ENCODE results near the gene TOM1. TPM values are rescaled to one million over a fixed set of nuclear protein-coding genes. Genes with fewer than 3 reads are reported as not detected.
A peak's percentile ranks its signal among the peaks of the same experiment; 100 is the strongest.

TOM1 gene
- total and polyA plus RNA-seq, 2 of the 13 experiments (the other 11 are each of a cell fraction or from before 2014, with no cell fraction given), result 30.8 to 87.3 TPM

- TF ChIP-seq KIAA2018 (CRISPR knock-in tag; IDR thresholded peaks at IDR 0.05; ENCODE audit: borderline replicate concordance) (no peak), NONO (IDR thresholded peaks at IDR 0.05) (no peak), NONO (CRISPR knock-in tag; conservative IDR thresholded peaks at IDR 0.05) (0 out of 2 replicates have a peak, but pooled peaks have one; percentile 42), NCOR1 (IDR thresholded peaks at IDR 0.05; ENCODE audit: borderline replicate concordance, low read length) (peak; percentile 59; the same call in 1 of the 2 replicates), ZNF10 (CRISPR knock-in tag; IDR thresholded peaks at IDR 0.05; ENCODE audit: borderline replicate concordance, low read depth) (no peak), CBX1 (IDR thresholded peaks at IDR 0.05; ENCODE audit: low read depth) (no peak), ZNF382 (CRISPR knock-in tag; IDR thresholded peaks at IDR 0.05; ENCODE audit: borderline replicate concordance) (no peak), MTA3 (CRISPR knock-in tag; IDR thresholded peaks at IDR 0.05) (no peak), ZSCAN9 (CRISPR knock-in tag; IDR thresholded peaks at IDR 0.05; ENCODE audit: borderline replicate concordance) (peak; percentile 76; the same call in 1 of the 2 replicates), NFYC (CRISPR knock-in tag; IDR thresholded peaks at IDR 0.05) (0 out of 2 replicates have a peak, but pooled peaks have one; percentile 40), SATB2 (CRISPR knock-in tag; IDR thresholded peaks at IDR 0.05) (no peak), GFI1 (CRISPR knock-in tag; IDR thresholded peaks at IDR 0.05; ENCODE audit: borderline replicate concordance) (no peak), ZNF549 (CRISPR knock-in tag; IDR thresholded peaks at IDR 0.05) (no peak), ZNF547 (CRISPR knock-in tag; IDR thresholded peaks at IDR 0.05) (no peak), ZNF441 (CRISPR knock-in tag; IDR thresholded peaks at IDR 0.05; ENCODE audit: borderline replicate concordance) (0 out of 2 replicates have a peak, but pooled peaks have one; percentile 64), KAT2B (IDR thresholded peaks at IDR 0.05; ENCODE audit: borderline replicate concordance, low read depth, low read length) (no peak), IRX3 (CRISPR knock-in tag; IDR thresholded peaks at IDR 0.05; ENCODE audit: borderline replicate concordance, low read depth) (no peak), ELF1 (CRISPR knock-in tag; IDR thresholded peaks at IDR 0.05) (peak; percentile 79), HNF1B (CRISPR knock-in tag; IDR thresholded peaks at IDR 0.05) (peak; percentile 65; the same call in 1 of the 2 replicates), ZSCAN31 (CRISPR knock-in tag; IDR thresholded peaks at IDR 0.05; ENCODE audit: low read depth) (no peak), MXI1 (IDR thresholded peaks at IDR 0.05; ENCODE audit: borderline replicate concordance, low read depth, low read length) (peak; percentile 67; the same call in 1 of the 3 replicates), RFX5 (IDR thresholded peaks at IDR 0.05; ENCODE audit: low read depth, low read length) (no peak), FOXM1 (CRISPR knock-in tag; IDR thresholded peaks at IDR 0.05) (no peak)
Measured at GRCh38 chr22:35301372-35301874, 1.7 kb downstream of the TOM1 start (continued).
